ENCODE measurements around the gene NLRP5. TPM values are rescaled to one million over a fixed set of nuclear protein-coding genes. Genes with fewer than 3 reads are reported as not detected.

NLRP5 gene
- total RNA-seq, 1 experiment from 2014 or later = not detected

DNA sequence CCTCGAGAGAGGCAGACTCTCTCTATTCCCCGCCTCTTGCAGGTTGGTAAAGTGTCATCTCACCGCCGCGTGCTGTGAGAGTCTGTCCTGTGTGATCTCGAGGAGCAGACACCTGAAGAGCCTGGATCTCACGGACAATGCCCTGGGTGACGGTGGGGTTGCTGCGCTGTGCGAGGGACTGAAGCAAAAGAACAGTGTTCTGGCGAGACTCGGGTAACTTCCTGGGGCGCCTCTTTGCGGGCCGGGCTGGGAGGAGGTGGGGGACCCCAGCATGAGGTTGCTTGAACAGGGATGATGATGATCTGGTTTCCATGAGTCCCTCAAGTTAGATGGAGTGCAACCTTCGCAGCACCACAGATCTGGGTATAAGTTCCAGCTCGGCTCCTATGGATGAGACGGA, 67.0 kb downstream of the NLRP5 start:
- CTCF ChIA-PET = no interaction called here

DNA sequence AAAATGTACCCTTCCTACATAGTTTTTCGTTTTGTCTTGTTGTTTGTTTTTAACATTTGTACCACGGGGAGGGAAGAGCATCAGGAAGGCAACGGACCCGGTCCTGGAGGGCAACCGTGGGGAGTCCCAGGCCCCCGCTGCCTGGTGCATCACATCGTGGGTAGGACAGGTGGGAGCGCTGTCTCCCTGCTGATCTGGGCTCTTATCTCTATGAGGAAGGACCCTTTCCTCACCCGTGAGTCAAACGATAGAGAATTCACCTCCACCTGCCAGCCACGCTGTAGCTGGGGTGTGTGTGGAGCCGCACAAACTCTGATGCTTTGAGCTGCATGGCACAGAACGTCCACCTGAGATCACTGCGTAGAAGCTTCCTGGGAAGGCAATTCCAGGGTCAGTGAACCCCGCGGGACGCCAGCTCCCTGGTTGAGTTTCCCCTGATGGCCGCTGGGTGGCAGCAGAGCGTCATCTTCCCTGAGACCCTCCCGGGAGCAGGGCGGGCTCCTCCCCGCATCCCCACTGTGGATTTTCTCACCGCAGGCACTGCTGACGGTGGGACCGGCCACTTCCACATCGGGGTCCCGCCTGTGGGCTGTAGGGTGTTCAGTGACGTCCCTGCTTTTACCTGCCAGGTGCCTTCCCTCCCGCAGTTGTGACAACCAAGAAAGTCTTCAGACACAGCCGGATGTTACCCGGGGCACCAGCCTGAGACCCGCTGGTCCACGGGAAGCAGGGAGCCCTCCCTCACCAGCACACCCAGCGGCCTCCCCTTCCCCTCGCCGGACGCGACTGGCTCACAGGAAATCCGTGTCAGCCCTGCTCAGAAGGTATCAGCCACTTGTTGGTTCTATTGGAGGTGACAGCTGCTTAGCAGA, 79.8 kb downstream of the NLRP5 start:
- H3K9ac ChIP-seq (ENCODE audit: low read length) = no peak overlapping the region
- TF ChIP-seq, protein P1, sequence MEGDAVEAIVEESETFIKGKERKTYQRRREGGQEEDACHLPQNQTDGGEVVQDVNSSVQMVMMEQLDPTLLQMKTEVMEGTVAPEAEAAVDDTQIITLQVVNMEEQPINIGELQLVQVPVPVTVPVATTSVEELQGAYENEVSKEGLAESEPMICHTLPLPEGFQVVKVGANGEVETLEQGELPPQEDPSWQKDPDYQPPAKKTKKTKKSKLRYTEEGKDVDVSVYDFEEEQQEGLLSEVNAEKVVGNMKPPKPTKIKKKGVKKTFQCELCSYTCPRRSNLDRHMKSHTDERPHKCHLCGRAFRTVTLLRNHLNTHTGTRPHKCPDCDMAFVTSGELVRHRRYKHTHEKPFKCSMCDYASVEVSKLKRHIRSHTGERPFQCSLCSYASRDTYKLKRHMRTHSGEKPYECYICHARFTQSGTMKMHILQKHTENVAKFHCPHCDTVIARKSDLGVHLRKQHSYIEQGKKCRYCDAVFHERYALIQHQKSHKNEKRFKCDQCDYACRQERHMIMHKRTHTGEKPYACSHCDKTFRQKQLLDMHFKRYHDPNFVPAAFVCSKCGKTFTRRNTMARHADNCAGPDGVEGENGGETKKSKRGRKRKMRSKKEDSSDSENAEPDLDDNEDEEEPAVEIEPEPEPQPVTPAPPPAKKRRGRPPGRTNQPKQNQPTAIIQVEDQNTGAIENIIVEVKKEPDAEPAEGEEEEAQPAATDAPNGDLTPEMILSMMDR (conservative IDR thresholded peaks at IDR 0.05; ENCODE audit: low read depth, low read length) = peak; percentile 94
- TF ChIP-seq EZH2 (IDR thresholded peaks at IDR 0.05; ENCODE audit: low read length, unreplicated experiment) (no peak), EZH2phosphoT487 (IDR thresholded peaks at IDR 0.05; ENCODE audit: borderline replicate concordance, low read length) (no peak)
- H2AFZ ChIP-seq (ENCODE audit: low read length) = peak overlapping the region; percentile 63
- H3K4me2 ChIP-seq (ENCODE audit: low read length) = peak overlapping the region; percentile 68
- no TSS peak for BruUV-seq (replicated peaks)
- no peaks in the 10 kb centered on the region for H3K36me3 ChIP-seq (ENCODE audit: low read depth, low read length)
- intact Hi-C loops (cut with micrococcal nuclease) = loop anchor here (1.0 kb wide), 1 partner anchor 267 kb away; no protein-coding TSS in a partner anchor
- DNase-seq = peak; percentile 70
- ChIA-PET CTCF (interaction anchor here (0.7 to 1.8 kb wide), 6 partner anchors 10 to 267 kb away, joined by 3 to 18 read pairs (median 4); no protein-coding TSS in a partner anchor), POLR2A (ENCODE audit: unreplicated experiment) (interaction anchor here (0.7 kb wide), 1 partner anchor 9 kb away, joined by 5 read pairs; no protein-coding TSS in a partner anchor)
- no peaks in the 10 kb centered on the region for H3K9me3 ChIP-seq (ENCODE audit: low read length)
- H3K9me2 ChIP-seq (replicated peaks; ENCODE audit: low read length) = no peaks in the 10 kb centered on the region
- no peaks in the 10 kb centered on the region for H4K20me1 ChIP-seq (ENCODE audit: low read length)
- no peak overlapping the region for H3K27ac ChIP-seq (ENCODE audit: low read length)
- peaks cover 4% of the 10 kb centered on the region; the same call in 1 of the 2 replicates for H3K4me1 ChIP-seq (ENCODE audit: insufficient read depth, low read length)
- ATAC-seq = peak; percentile 88
- H3K27me3 ChIP-seq (ENCODE audit: low read length) = peaks cover 22% of the 10 kb centered on the region
- no peaks in the 10 kb centered on the region for H3K79me2 ChIP-seq (ENCODE audit: low read length)
- no peaks in the 10 kb centered on the region for H3F3A ChIP-seq (ENCODE audit: low read length, unreplicated experiment)
- peak overlapping the region; percentile 15; the same call in 1 of the 2 replicates for H3K4me3 ChIP-seq (ENCODE audit: low read length)

More for the DNA sequence above, 67.0 kb downstream of the NLRP5 start:
- Histone ChIP-seq H3K9ac (ENCODE audit: low read length) (no peak overlapping the region), H3K27me3 (ENCODE audit: low read length) (peaks cover 60% of the 10 kb centered on the region), H3K9me3 (ENCODE audit: low read length) (0 out of 2 replicates have a peak, but pooled peaks cover 4% of the 10 kb centered on the region), H3K4me3 (ENCODE audit: low read length) (no peak overlapping the region), H3K4me1 (ENCODE audit: insufficient read depth, low read length) (no peaks in the 10 kb centered on the region), H3F3A (ENCODE audit: low read length, unreplicated experiment) (no peaks in the 10 kb centered on the region), H2AFZ (ENCODE audit: low read length) (no peak overlapping the region), H3K27ac (ENCODE audit: low read length) (no peak overlapping the region), H3K36me3 (ENCODE audit: low read depth, low read length) (no peaks in the 10 kb centered on the region), H3K4me2 (ENCODE audit: low read length) (no peak overlapping the region), H3K79me2 (ENCODE audit: low read length) (no peaks in the 10 kb centered on the region), H3K9me2 (replicated peaks; ENCODE audit: low read length) (no peaks in the 10 kb centered on the region), H4K20me1 (ENCODE audit: low read length) (no peaks in the 10 kb centered on the region)
- BruUV-seq (replicated peaks) = no TSS peak
- TF ChIP-seq EZH2 (IDR thresholded peaks at IDR 0.05; ENCODE audit: low read length, unreplicated experiment) (no peak), EZH2phosphoT487 (IDR thresholded peaks at IDR 0.05; ENCODE audit: borderline replicate concordance, low read length) (no peak)
- TF ChIP-seq, protein P1 (conservative IDR thresholded peaks at IDR 0.05; ENCODE audit: low read depth, low read length) = no peak
- no peak for ATAC-seq
- intact Hi-C loops (cut with micrococcal nuclease) = no loop called here
- POLR2A ChIA-PET (ENCODE audit: unreplicated experiment) = no interaction called here
- no peak for DNase-seq
